ENCODE results near the gene CYBA. TPM values are rescaled to one million over a fixed set of nuclear protein-coding genes. Genes with fewer than 3 reads are reported as not detected.

CYBA gene
- total and polyA plus RNA-seq, 9 of the 15 experiments (the other 6 are each of a cell fraction or from before 2014, with no cell fraction given): 0.34 to 683 (median 93.0) TPM

DNA sequence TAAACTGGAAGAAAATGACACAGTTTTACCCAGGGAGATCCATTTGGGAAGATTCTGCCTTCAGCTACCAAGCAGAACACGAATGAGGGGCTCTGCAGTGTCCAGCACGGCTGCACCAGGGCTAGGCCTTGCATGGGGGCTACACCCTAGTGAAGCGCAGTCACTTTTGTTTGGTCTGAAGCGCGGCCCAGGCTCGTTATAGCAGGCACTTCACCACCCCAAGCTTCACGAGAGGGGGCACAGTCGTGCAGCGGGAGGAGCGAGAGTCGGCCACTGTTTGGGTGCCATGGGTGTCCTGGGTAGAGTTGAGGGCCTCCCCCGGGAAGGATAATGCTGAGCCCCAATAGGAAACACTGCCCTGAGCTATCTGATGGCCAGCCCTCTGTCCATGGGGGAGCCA lies 34.1 kb downstream of the CYBA start:
- no peak for FAIRE-seq
- BruUV-seq (replicated peaks): no TSS peak
- Histone ChIP-seq H3K36me3 (ENCODE audit: control insufficient read depth, insufficient read depth, low read length) (peaks cover 80% of the 10 kb centered on the region), H3K4me1 (replicated peaks in 1 of 2; ENCODE audit: control insufficient read depth in 2 of 2, insufficient read depth in 2 of 2, low read length in 2 of 2) (peaks cover 24 to 39% of the 10 kb centered on the region in 2 experiments; a peak in 4 of 5 replicates), H3K79me2 (ENCODE audit: control insufficient read depth, insufficient read depth, low read length) (peaks cover 57% of the 10 kb centered on the region), H3K9ac (ENCODE audit: insufficient read depth in 1 of 2, low read depth in 2 of 2, low read length in 2 of 2) (peak overlapping the region in 1 of 2 experiments; percentile 67; a peak in 2 of 4 replicates), H4K20me1 (replicated peaks; ENCODE audit: control insufficient read depth, insufficient read depth, low read length) (peaks cover 26% of the 10 kb centered on the region; the same call in 1 of the 2 replicates), H3K9me3 (replicated peaks; ENCODE audit: control insufficient read depth, insufficient read depth, low read depth, low read length) (no peaks in the 10 kb centered on the region), H3K9me1 (ENCODE audit: control insufficient read depth, insufficient read depth, low read length) (peaks cover 15% of the 10 kb centered on the region), H3K27me3 (ENCODE audit: control insufficient read depth in 2 of 2, insufficient read depth in 2 of 2, low read length in 2 of 2) (no peaks in the 10 kb centered on the region), H3K4me2 (ENCODE audit: insufficient read depth, low read length) (peak overlapping the region; percentile 26; the same call in 1 of the 2 replicates), H3K4me3 (no peak overlapping the region), H2AFZ (ENCODE audit: low read depth, low read length) (no peak overlapping the region), H3K27ac (ENCODE audit: extremely low read depth, low read depth, low read length) (peak overlapping the region; percentile 58; the same call in 2 of the 3 replicates)
- DNase-seq (ENCODE audit: extremely low read depth in 1 of 4, low spot score in 3 of 4): no peak
- ChIA-PET CTCF (ENCODE audit: low intra/inter-chr PET ratio) (no interaction called here), POLR2A (interaction anchor here (0.6 to 2.0 kb wide), 10 partner anchors 8 to 582 kb away, joined by 3 to 7 read pairs (median 3); partner anchors contain the start of gene ZC3H18)
- TF ChIP-seq CBX1 (IDR thresholded peaks at IDR 0.05; ENCODE audit: low read depth): no peak
- TF ChIP-seq GABPB1 (CRISPR knock-in tag; IDR thresholded peaks at IDR 0.05): 0 out of 2 replicates have a peak, but pooled peaks have one; percentile 22
- TF ChIP-seq CTBP1 (IDR thresholded peaks at IDR 0.05; ENCODE audit: borderline replicate concordance): no peak
- no peak for TF ChIP-seq NR4A1 (CRISPR knock-in tag; IDR thresholded peaks at IDR 0.05)
- 0 out of 2 replicates have a peak, but pooled peaks have one; percentile 24 for TF ChIP-seq NR4A1 (tag; IDR thresholded peaks at IDR 0.05)
- intact Hi-C loops (cut with micrococcal nuclease) (no loop called here), in situ Hi-C loops (cut with MboI) (no loop called here)
- WGBS (ENCODE audit: insufficient coverage, low coverage, missing lambda C conversion rate): 77% methylated on average over 12 of the region's 12 CpGs
- peak; percentile 57 for ATAC-seq

DNA sequence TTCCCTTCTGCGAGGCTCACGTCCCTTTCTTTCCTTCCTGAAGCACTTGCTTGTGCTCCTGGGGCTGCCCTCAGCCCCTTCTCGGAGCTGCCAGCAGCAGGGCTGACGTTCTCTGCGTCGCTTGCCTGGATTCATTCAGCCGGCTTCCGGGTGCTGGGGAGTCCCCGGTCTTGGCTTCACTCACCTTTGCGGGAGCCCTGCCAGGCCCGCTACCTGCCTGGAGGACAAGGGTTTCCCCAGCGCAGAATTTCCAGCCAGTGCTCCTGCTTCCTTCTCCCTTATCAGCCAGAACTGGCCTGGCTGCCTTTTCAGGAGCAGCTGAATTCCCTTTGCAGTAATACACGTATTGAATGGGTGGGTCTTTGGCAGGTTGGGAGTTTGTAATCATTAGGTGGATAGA lies 34.5 kb downstream of the CYBA start:
- Histone ChIP-seq H3K4me1 (replicated peaks in 1 of 2; ENCODE audit: control insufficient read depth in 2 of 2, insufficient read depth in 2 of 2, low read length in 2 of 2) (peaks cover 24 to 42% of the 10 kb centered on the region in 2 experiments; a peak in 4 of 5 replicates), H4K20me1 (replicated peaks; ENCODE audit: control insufficient read depth, insufficient read depth, low read length) (peaks cover 26% of the 10 kb centered on the region; the same call in 1 of the 2 replicates), H3K9ac (ENCODE audit: insufficient read depth in 1 of 2, low read depth in 2 of 2, low read length in 2 of 2) (peak overlapping the region in 1 of 2 experiments; percentile 45; a peak in 1 of 4 replicates), H3K79me2 (ENCODE audit: control insufficient read depth, insufficient read depth, low read length) (peaks cover 57% of the 10 kb centered on the region), H2AFZ (ENCODE audit: low read depth, low read length) (no peak overlapping the region), H3K27ac (ENCODE audit: extremely low read depth, low read depth, low read length) (peak overlapping the region; percentile 58; the same call in 1 of the 3 replicates), H3K27me3 (ENCODE audit: control insufficient read depth in 2 of 2, insufficient read depth in 2 of 2, low read length in 2 of 2) (no peaks in the 10 kb centered on the region), H3K36me3 (ENCODE audit: control insufficient read depth, insufficient read depth, low read length) (peaks cover 82% of the 10 kb centered on the region; the same call in 2 of the 3 replicates), H3K9me1 (ENCODE audit: control insufficient read depth, insufficient read depth, low read length) (peaks cover 15% of the 10 kb centered on the region), H3K9me3 (replicated peaks; ENCODE audit: control insufficient read depth, insufficient read depth, low read depth, low read length) (no peaks in the 10 kb centered on the region), H3K4me3 (no peak overlapping the region), H3K4me2 (ENCODE audit: insufficient read depth, low read length) (no peak overlapping the region)
- in situ Hi-C loops (cut with MboI): no loop called here
- ATAC-seq: no peak
- WGBS (ENCODE audit: insufficient coverage, low coverage, missing lambda C conversion rate): 82% methylated on average over 13 of the region's 13 CpGs
- CTCF ChIA-PET (ENCODE audit: low intra/inter-chr PET ratio): no interaction called here
- no peak for FAIRE-seq
- TF ChIP-seq MECOM (CRISPR knock-in tag; IDR thresholded peaks at IDR 0.05) (no peak), ZFP30 (CRISPR knock-in tag; IDR thresholded peaks at IDR 0.05; ENCODE audit: borderline replicate concordance) (no peak), HCFC1 (IDR thresholded peaks at IDR 0.05; ENCODE audit: low read depth, low read length) (no peak), PHF8 (IDR thresholded peaks at IDR 0.05; ENCODE audit: borderline replicate concordance, low read length) (no peak)
- TF ChIP-seq, protein P1, sequence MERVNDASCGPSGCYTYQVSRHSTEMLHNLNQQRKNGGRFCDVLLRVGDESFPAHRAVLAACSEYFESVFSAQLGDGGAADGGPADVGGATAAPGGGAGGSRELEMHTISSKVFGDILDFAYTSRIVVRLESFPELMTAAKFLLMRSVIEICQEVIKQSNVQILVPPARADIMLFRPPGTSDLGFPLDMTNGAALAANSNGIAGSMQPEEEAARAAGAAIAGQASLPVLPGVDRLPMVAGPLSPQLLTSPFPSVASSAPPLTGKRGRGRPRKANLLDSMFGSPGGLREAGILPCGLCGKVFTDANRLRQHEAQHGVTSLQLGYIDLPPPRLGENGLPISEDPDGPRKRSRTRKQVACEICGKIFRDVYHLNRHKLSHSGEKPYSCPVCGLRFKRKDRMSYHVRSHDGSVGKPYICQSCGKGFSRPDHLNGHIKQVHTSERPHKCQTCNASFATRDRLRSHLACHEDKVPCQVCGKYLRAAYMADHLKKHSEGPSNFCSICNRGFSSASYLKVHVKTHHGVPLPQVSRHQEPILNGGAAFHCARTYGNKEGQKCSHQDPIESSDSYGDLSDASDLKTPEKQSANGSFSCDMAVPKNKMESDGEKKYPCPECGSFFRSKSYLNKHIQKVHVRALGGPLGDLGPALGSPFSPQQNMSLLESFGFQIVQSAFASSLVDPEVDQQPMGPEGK (CRISPR knock-in tag; IDR thresholded peaks at IDR 0.05; ENCODE audit: borderline replicate concordance): no peak
- BruUV-seq (replicated peaks): no TSS peak
- POLR2A ChIA-PET: interaction anchor here (0.6 to 2.0 kb wide), 8 partner anchors 9 to 1571 kb away, joined by 3 to 7 read pairs (median 4); partner anchors contain the start of gene ZC3H18
- no peak for DNase-seq (ENCODE audit: extremely low read depth in 1 of 4, low spot score in 3 of 4)
- intact Hi-C loops (cut with micrococcal nuclease): no loop called here
